GM12873 (cell line): ENCODE results near the gene TXNDC5.

ENCODE experiments used
- TF ChIP-seq, protein P1 (sequence below): IDR thresholded peaks from 2 replicates; pipeline ENCODE4 v1.5.1; 2012; ENCODE audit warnings: low read depth, mild to moderate bottlenecking, moderate library complexity, low read length, control low read depth; ENCODE audit not compliant: insufficient read depth; ENCODE audit errors: missing control alignments

TXNDC5 gene

DNA sequence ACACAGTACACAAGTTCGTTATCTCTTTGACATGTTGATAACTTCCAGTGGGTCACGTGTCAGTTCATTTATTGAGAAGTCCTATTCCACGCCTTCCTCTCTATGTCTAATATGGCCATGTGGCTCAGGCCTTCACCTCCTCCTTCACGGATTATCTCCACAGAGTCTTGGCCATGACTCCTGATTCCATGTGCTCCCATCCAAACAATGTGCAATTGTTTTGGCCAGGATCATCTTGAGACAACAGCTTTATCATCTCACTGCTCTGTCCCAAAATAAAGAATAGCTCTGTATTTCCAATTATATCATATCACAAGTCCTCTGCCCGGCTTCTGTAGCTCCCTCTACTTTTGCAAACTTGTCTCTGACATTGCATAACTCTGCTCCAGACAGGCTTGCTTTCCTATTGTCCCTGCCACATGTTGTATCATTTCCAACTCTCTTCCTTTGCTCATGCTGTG lies 11.1 kb upstream of the TXNDC5 start:
- TF ChIP-seq, protein P1, sequence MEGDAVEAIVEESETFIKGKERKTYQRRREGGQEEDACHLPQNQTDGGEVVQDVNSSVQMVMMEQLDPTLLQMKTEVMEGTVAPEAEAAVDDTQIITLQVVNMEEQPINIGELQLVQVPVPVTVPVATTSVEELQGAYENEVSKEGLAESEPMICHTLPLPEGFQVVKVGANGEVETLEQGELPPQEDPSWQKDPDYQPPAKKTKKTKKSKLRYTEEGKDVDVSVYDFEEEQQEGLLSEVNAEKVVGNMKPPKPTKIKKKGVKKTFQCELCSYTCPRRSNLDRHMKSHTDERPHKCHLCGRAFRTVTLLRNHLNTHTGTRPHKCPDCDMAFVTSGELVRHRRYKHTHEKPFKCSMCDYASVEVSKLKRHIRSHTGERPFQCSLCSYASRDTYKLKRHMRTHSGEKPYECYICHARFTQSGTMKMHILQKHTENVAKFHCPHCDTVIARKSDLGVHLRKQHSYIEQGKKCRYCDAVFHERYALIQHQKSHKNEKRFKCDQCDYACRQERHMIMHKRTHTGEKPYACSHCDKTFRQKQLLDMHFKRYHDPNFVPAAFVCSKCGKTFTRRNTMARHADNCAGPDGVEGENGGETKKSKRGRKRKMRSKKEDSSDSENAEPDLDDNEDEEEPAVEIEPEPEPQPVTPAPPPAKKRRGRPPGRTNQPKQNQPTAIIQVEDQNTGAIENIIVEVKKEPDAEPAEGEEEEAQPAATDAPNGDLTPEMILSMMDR = no peak

DNA sequence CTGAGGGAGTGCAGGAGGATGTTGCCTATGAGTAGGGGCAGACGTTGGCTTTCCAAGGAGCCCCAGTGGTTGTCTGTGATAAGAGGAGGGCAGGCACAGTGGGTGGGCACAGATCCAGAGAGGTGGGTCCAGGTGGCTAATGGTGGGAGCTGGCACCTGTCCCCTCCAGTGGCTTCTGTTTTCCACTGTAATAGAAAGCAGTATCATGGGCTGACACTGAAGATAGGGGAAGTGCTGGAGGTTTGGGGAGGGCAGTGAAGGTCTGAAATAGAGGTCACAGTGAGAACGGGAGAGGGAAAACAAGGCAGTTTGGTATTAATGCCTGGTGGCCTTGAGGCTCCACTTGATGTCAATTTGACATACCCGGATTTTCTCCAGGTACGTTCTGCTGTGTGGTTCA lies 10.5 kb upstream of the TXNDC5 start:
- TF ChIP-seq, protein P1 = no peak

DNA sequence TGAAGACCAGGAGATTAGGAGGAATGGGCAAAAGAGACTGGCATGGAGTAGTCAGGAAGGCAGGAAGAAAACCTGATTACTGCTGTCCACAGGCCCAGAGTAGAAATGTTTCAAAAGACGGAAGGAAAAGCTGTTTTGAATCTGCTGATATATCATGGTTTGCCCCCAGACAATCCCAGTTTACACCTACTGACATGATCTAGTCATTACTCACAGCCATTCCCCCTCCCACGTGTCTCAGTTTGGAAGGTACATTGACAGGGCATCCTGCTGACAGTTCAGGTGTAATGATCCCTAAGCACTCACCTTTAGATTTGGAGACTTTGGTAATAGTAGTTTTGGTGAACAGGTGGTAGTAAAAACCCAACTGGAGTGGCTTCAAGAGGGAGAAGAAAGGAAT lies 9.8 kb upstream of the TXNDC5 start:
- TF ChIP-seq, protein P1 = no peak

DNA sequence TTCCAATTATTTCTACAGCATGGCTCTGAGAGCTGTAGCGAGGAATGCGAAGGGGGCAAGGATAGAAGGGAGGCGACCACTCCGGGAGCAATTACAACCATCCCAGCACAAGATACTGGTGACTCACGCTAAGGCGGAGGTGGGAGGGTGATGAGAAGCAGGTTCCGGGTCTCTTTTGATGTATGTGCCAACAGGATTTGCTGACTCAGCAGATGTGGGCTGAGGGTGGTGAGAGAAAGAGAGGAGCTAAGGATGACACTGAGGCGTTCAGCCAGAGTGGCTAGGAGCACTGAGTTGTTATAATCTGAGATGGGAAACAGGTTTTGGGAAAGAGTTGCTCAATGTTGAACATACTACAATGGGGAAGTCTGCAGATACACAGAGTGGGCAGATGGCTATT lies 9.3 kb upstream of the TXNDC5 start:
- TF ChIP-seq, protein P1 = no peak

DNA sequence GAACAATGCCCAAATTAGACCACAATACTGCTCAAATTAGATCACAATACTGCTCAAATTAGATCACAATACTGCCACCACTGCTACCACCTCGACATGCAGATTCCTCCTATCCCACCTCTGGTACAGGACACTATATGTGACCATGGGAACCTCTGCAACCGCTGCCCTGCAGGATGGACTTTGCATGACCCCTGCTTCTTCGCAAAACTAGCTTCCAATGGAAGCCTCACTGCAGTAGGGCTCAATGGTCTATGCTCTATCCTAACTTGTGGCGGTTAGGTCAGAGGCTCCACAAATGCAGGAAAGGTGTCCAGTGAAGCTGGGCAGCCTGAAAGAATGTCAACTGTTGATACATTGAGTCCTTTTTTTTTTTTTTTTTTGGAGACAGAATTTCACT lies 7.8 kb upstream of the TXNDC5 start:
- TF ChIP-seq, protein P1 = no peak

DNA sequence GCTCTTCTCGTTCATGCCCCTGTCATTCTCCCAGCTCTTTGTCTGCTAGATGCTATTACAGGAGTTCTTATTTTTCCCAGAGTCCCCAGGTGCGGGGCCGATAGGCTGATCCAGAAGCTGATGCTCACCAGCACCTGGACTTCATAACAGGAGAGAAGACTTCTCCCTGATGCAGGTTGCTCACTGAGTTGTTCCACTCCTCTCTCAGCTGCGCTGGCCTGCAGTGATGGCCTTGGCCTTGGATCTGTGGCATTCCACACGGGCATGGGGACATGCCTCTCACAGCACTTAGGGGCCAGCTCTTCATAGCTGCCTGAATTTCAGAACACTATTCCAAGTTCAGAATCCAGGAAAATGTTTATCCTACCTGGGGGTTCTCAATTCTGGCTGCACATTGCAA lies 7.1 kb upstream of the TXNDC5 start:
- TF ChIP-seq, protein P1 = no peak

DNA sequence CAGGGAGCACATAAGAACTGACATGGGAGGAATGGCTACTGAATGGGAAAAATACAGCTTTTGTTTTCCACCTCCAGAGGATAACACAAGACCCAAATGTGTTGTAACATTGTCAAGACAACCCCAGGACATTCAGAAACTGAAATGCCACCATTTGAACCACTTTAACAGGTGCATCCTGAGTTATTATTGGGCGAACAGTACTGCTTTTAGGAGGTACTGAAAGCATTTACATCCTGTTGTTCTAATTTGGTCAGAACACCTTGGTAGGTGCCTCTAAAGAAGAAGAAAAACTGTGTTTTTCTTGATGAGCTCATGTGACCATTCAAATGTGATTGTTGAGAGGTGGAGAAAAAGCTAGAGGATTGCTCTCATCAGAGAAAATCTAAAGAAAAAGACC lies 6.4 kb upstream of the TXNDC5 start:
- TF ChIP-seq, protein P1 = no peak
